Kidney capillary endothelial cell (primary cell): ENCODE measurements around the gene EMC10.
A peak's percentile ranks its signal among the peaks of the same experiment; 100 is the strongest.

Experiments
- DNase-seq: peaks from one replicate; pipeline ENCODE4 v3.0.0-alpha.2; 2018; ENCODE audit warnings: low spot score

Gene EMC10

GRCh38 chr19:50496189-50497021, 20.1 kb downstream of the EMC10 start:
- DNase-seq = no peak

DNA sequence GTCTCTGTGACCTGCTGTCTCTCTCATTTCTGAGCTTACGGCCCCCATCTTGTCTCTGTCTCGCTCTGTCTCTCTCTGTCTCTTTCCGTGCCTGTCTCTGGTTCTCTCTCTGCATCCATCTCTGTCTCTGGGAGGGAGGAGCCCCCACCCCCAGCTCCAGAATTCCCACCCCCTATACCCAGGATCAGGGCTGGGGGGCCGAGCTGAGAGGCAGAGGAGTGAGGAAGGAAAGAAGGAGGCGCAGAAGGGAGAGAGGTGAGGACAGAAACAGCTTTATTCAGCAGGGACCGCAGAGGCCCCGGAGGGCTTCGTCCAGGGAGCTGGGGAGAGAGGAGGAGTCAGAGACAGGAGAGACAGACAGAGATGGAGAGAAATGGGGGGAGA, 20.7 kb downstream of the EMC10 start:
- DNase-seq = no peak

DNA sequence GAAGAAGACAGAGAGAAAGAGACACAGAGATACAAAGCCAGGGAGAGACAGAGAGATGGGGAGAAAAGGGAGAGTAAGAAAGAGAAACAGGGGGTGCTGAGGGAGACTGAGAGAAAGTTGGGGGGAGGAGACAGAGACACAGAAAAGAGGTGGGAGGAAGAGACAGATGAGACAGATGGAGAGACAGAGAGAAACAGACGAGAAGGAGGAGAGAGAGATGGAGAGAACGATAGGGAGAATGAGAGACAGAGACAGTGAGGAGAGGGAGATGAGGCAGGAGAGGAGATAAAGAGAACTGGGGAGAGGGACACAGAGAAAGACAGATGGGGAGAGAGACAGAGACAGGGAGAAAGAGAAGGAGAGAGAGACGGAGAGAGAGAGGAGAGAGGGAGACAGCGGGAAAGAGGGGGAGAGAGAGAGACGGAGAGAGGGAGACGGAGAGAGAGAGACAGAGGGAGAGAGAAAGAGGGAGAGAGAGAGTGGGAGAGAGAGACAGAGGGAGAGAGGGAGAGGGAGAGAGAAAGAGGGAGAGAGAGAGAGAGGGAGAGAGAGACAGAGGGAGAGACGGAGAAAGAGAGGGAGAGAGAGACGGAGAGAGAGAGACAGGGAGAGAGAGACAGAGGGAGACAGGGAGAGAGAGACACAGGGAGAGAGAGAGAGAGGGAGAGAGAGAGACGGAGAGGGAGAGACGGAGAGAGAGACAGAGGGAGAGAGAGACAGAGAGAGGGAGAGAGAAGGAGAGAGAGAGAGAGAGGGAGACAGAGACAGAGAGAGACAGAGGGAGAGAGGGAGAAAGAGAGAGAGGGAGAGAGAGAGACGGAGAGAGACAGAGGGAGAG, 22.1 kb downstream of the EMC10 start:
- DNase-seq = no peak

DNA sequence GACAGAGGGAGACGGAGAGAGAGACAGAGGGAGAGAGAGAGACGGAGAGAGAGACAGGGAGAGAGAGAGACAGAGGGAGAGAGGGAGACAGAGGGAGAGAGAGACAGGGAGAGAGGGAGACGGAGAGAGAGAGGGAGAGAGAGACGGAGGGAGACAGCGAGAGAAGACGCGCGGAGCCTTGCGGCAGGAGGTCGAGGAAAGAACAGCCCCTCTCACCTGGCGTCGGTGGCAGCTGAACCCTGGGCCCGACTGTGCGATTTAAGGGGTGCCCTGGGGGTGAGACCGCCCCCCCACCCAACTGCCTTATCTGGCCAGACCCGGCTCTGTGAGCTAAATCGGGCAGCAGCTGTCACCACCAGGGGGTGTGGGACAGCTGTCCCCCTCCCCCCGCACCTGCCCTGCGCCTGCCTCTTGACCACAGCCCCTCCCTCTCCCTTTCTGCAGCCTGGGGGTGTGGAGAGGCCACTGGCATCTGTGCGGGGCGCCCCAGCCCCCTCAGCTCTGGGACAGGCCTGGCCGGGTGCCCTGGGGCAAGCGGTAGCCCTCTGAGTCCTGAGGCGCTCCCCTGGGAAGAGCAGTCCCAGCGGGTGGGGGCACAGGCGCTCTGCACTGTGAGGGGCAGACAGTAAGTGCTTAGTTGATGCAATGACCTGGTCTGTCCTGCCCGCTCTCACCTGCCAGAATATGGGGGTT, 23.9 kb downstream of the EMC10 start:
- DNase-seq = no peak

DNA sequence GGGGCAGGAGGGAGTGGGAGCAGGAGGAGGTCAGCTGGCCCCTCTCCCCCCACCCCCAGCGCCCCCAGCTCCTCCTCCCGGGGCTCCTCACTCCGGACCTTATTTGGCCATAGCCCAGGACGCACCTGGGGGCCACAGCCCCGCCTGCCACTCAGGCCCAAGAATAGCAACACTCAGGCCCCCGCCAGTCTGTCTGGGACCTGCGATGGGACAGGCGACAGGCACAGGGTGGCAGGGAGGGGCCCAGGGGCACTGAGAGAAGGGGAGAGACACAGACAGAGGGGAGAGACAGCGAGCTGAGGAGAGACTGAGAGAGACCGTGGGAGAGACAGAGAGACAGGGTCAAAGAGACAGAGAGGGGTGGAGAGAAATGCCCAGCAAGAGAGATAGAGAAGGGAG, 24.4 kb downstream of the EMC10 start:
- DNase-seq = no peak

GRCh38 chr19:50501186-50501567, 24.9 kb downstream of the EMC10 start:
- no peak for DNase-seq

DNA sequence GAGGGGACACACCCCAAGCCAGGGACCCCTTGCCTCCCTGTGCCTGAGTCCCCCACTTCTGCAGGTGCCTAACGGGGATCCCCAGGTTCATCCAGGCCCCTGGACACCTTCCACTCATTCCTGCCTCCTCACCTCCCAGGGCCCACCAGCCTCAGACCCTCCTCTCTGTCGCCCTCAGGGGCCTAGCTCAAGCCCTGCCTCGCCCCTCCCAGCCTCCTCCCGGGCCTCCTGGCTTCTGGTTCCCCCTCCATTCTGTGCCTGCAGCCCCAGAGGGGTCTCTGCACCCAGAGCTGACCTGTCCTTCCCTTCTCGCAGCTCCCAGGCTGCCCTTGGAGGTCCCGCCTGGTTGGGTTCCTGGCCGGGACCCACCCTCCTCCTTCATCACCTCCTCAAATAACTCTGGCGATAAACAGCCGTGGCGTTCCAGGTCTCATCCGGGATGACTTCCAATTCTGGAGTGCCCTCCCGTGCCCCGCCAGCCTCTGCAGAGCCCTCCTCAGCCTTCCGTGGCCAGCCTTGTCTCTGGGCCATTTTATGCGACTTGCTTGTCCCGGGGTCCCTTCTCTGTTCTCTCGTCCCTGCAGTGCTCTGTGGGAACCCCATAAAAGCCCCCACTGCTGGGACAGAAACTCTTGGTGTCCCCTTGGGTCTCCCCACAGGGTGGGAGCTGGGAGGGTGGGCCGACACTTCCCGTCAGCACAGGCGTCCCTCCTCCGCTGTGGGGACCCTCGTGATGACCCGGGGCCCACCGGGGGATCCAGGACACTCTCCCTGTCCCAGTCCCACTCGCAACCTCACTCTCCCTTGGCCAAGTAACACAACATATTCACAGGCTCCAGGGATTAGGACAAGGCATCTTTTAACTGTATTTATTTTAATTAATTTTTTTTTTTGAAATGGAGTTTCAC, 25.5 kb downstream of the EMC10 start:
- no peak for DNase-seq

- DNase-seq = no peak
These were observed 29.7 kb downstream of the EMC10 start for GRCh38 chr19:50505856-50506611.

- no peak for DNase-seq
These were observed 30.4 kb downstream of the EMC10 start for GRCh38 chr19:50506700-50507099.

DNA sequence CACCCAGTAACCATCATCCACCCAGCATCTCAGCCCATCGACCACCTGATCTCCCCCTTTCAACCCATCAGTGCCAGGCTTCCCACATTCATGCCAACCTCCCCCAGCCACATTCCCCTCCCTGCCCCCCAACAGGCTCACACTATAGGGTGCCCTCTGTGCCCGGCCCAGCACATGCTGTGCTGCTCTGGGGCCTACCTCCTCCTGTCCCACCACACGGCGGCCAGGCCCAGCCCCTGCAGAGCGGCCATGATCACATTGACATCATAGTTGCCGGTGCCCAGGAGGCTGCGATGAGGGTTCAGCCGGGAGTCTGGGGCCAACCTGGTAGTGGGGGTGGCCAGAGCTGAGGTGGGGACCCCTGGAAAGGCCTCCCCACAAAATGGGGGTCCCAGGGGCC, 31.1 kb downstream of the EMC10 start:
- no peak for DNase-seq

GRCh38 chr19:50508843-50509190, 32.5 kb downstream of the EMC10 start:
- no peak for DNase-seq

- no peak for DNase-seq
These were observed 33.1 kb downstream of the EMC10 start for GRCh38 chr19:50509366-50509765.

- no peak for DNase-seq
These were observed 33.9 kb downstream of the EMC10 start for GRCh38 chr19:50510121-50510670.

DNA sequence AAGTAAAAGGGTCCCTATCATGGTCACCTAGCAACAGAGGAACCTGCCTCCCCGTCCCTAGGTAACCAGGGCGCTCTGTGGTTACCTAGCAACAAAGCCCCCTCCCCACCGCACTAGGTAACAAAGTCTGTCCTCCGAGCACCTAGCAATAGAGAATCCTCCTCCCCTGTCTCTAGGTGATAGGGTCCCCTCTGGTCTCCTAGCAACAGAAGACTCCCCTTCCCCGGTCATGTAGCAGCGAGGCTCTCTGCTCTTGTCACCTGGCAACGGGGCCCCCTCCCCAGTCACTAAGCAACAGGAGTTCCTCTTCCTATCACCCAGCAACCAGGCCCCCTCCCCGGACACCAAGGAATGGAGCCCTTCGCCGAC, 34.4 kb downstream of the EMC10 start:
- DNase-seq = no peak

- peak; percentile 99 for DNase-seq
These were observed 34.9 kb downstream of the EMC10 start, which contains the start of gene JOSD2 for GRCh38 chr19:50511069-50511822. Gene JOSD2 (minus strand): TSS chr19:50511191. CDS start chr19:50510431, 760 bp downstream.

DNA sequence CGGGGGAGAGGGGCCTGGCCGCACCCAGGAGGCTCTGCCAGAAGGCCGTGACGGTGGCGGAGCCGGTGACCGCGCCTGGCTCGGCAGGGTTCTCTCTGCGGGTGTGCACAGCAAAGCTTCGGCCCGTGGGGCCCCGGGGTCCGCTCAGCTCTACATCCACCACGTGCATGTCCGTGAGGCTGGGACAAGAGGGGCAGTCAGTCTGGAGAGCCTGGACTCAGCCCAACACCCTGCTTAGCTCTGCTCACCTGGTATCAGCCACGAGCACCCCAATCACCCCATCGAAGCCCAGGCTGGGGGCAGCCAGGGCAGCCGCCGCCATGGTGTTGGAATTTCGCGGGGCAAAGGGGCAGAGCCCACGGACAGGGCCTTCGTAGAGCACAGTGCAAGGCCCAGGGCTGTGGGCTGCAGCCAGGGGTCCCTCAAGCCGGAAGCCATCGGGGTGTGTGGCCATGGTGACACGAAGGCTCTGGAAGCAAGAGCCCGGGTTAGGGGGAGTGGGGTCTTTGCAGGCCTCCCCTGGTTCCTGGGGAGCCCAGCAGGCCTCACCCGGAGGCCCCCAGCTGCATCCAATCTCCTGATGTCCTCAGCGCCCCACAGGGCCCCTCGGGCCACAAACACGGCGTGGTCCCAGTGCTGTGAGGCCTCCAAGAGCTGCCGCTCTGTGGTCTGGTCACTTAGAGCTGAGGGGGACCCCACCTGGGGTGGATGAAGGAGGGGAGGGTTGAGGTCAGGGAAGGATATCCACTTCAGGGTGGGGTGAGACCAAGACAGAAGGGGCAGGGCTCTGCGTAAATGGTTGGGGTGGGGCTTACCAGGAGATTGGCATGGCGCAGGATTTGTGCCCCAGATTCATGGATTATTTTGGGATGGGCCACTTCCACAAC, 36.0 kb downstream of the EMC10 start:
- no peak for DNase-seq

GRCh38 chr19:50512999-50513745, 36.9 kb downstream of the EMC10 start:
- DNase-seq = no peak

DNA sequence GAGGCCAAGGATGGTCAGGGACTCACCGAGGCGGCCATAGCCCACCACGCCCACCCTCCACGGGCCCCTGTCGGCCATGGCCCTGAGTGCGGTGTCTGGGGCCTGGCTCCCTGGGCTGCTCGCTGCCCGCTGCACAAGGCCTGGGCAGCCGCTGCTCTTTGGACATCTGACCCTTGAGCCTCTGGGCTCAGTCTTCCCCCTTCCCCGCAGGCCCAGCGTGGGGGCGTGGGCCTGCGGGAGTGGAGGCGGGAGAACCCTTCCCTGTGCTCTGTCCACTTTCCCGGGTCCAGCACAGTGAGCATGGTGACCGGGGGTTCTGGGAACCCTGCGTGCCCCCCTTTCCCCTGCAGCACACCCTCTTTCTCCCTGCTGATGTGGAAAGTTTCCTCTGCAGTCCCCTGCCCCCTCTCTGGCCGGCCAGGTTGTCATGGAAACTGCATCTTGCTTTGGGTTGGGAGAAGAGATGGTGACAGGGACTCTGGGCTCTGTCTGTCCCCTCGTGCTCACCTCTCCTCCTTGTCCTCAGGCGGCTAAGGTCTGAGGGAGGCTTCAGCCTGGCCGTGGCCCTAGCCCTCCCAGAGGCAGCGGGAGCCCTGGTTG, 37.5 kb downstream of the EMC10 start, which contains the start of gene ASPDH:
Gene ASPDH (minus strand): TSS at position 168 of the 600 bp plus-strand sequence. CDS start 90 bp downstream, at position 78.
- no peak for DNase-seq
